ENCODE measurements around the gene ARHGAP26. TPM values are rescaled to one million over a fixed set of nuclear protein-coding genes. Genes with fewer than 3 reads are reported as not detected.

Gene ARHGAP26
- total and polyA plus RNA-seq, 7 experiments from 2014 or later: 10.5 to 123 (median 22.7) TPM

- Histone ChIP-seq H3K9me3 (ENCODE audit: control insufficient read depth in 2 of 3, low read length in 3 of 3) (no peaks in the 10 kb centered on the region), H3K36me3 (ENCODE audit: control insufficient read depth in 2 of 3, insufficient read depth in 3 of 3, low read length in 3 of 3) (peaks cover 0 to 7% (median 2%) of the 10 kb centered on the region in 3 experiments), H3K4me1 (ENCODE audit: control insufficient read depth in 2 of 2, insufficient read depth in 2 of 2, low read length in 2 of 2) (peaks cover 0 to 8% of the 10 kb centered on the region in 2 donors), H3K4me3 (ENCODE audit: low read length) (no peak overlapping the region), H3K27me3 (ENCODE audit: control insufficient read depth in 2 of 2, insufficient read depth in 2 of 2, low read length in 2 of 2) (no peaks in the 10 kb centered on the region), H3K27ac (ENCODE audit: low read depth, low read length) (no peak overlapping the region)
- ChIA-PET CTCF (interaction anchor here (0.8 to 3.8 kb wide), 8 partner anchors 10 to 236 kb away, joined by 3 to 32 read pairs (median 6); no protein-coding TSS in a partner anchor), POLR2A (no interaction called here)
- ATAC-seq (no peak), DNase-seq (no peak)
- intact Hi-C loops (cut with micrococcal nuclease): no loop called here
- Mint-ChIP-seq H3K4me3 (no peak overlapping the region), H3K36me3 (peaks cover 0 to 21% (median 0%) of the 10 kb centered on the region in 5 donors), H3K9me3 (no peaks in the 10 kb centered on the region), H3K27ac (peak overlapping the region in 1 of 9 donors; percentile 25), H3K27me3 (no peaks in the 10 kb centered on the region), H3K4me1 (peaks cover 0 to 17% (median 5%) of the 10 kb centered on the region in 7 donors)
Observed at GRCh38 chr5:142886956-142887355, 116.8 kb downstream of the ARHGAP26 start.

- Mint-ChIP-seq H3K9me3 (no peaks in the 10 kb centered on the region), H3K4me3 (no peak overlapping the region), H3K36me3 (peaks cover 0 to 17% (median 0%) of the 10 kb centered on the region in 5 donors), H3K27ac (no peak overlapping the region), H3K4me1 (peaks cover 0 to 16% (median 5%) of the 10 kb centered on the region in 7 donors), H3K27me3 (no peaks in the 10 kb centered on the region)
- H3K27me3 ChIP-seq (ENCODE audit: control insufficient read depth in 2 of 2, insufficient read depth in 2 of 2, low read length in 2 of 2): no peaks in the 10 kb centered on the region
- H3K4me1 ChIP-seq (ENCODE audit: control insufficient read depth in 2 of 2, insufficient read depth in 2 of 2, low read length in 2 of 2): peaks cover 0 to 8% of the 10 kb centered on the region in 2 donors
- H3K27ac ChIP-seq (ENCODE audit: low read depth, low read length): no peak overlapping the region
- intact Hi-C loops (cut with micrococcal nuclease): loop anchor here (1.0 to 2.0 kb wide), 6 partner anchors 22 to 277 kb away; no protein-coding TSS in a partner anchor
- no peak overlapping the region for H3K4me3 ChIP-seq (ENCODE audit: low read length)
- no peaks in the 10 kb centered on the region for H3K9me3 ChIP-seq (ENCODE audit: control insufficient read depth in 2 of 3, low read length in 3 of 3)
- no peaks in the 10 kb centered on the region for H3K36me3 ChIP-seq (ENCODE audit: control insufficient read depth in 2 of 3, insufficient read depth in 3 of 3, low read length in 3 of 3)
- ATAC-seq: peak; percentile 45
- POLR2A ChIA-PET: interaction anchor here (0.8 kb wide), 1 partner anchor 175 kb away, joined by 3 read pairs; no protein-coding TSS in a partner anchor
- CTCF ChIA-PET: interaction anchor here (0.6 to 3.8 kb wide), 13 partner anchors 10 to 1262 kb away, joined by 3 to 32 read pairs (median 5); no protein-coding TSS in a partner anchor
- peak in 4 of 9 donors; percentile 19 to 27 (median 24) for DNase-seq
Observed at GRCh38 chr5:142888469-142889085, 118.4 kb downstream of the ARHGAP26 start.

- H3K36me3 ChIP-seq (ENCODE audit: control insufficient read depth in 2 of 3, insufficient read depth in 3 of 3, low read length in 3 of 3): peaks cover 0 to 9% (median 6%) of the 10 kb centered on the region in 3 experiments
- no peak overlapping the region for H3K4me3 ChIP-seq (ENCODE audit: low read length)
- CTCF ChIA-PET: interaction anchor here (0.7 to 2.5 kb wide), 4 partner anchors 9 to 236 kb away, joined by 3 to 7 read pairs (median 5); no protein-coding TSS in a partner anchor
- Mint-ChIP-seq H3K27ac (no peak overlapping the region), H3K4me3 (no peak overlapping the region), H3K9me3 (no peaks in the 10 kb centered on the region), H3K36me3 (peaks cover 5 to 25% (median 15%) of the 10 kb centered on the region in 5 donors), H3K4me1 (peaks cover 0 to 15% (median 5%) of the 10 kb centered on the region in 7 donors), H3K27me3 (no peaks in the 10 kb centered on the region)
- no peak for DNase-seq
- POLR2A ChIA-PET: no interaction called here
- H3K9me3 ChIP-seq (ENCODE audit: control insufficient read depth in 2 of 3, low read length in 3 of 3): no peaks in the 10 kb centered on the region
- peaks cover 0 to 4% of the 10 kb centered on the region in 2 donors for H3K4me1 ChIP-seq (ENCODE audit: control insufficient read depth in 2 of 2, insufficient read depth in 2 of 2, low read length in 2 of 2)
- no peak overlapping the region for H3K27ac ChIP-seq (ENCODE audit: low read depth, low read length)
- H3K27me3 ChIP-seq (ENCODE audit: control insufficient read depth in 2 of 2, insufficient read depth in 2 of 2, low read length in 2 of 2): no peaks in the 10 kb centered on the region
- ATAC-seq: no peak
- intact Hi-C loops (cut with micrococcal nuclease): no loop called here
Observed at GRCh38 chr5:142892021-142892420, 121.8 kb downstream of the ARHGAP26 start.

- DNase-seq (no peak), ATAC-seq (no peak)
- H3K4me1 ChIP-seq (ENCODE audit: control insufficient read depth in 2 of 2, insufficient read depth in 2 of 2, low read length in 2 of 2): no peaks in the 10 kb centered on the region
- H3K4me3 Mint-ChIP-seq: no peak overlapping the region
- peaks cover 0 to 14% (median 6%) of the 10 kb centered on the region in 3 experiments for H3K36me3 ChIP-seq (ENCODE audit: control insufficient read depth in 2 of 3, insufficient read depth in 3 of 3, low read length in 3 of 3)
- H3K9me3 ChIP-seq (ENCODE audit: control insufficient read depth in 2 of 3, low read length in 3 of 3): no peaks in the 10 kb centered on the region
- H3K27me3 ChIP-seq (ENCODE audit: control insufficient read depth in 2 of 2, insufficient read depth in 2 of 2, low read length in 2 of 2): no peaks in the 10 kb centered on the region
- peaks cover 5 to 34% (median 20%) of the 10 kb centered on the region in 5 donors for H3K36me3 Mint-ChIP-seq
- H3K4me3 ChIP-seq (ENCODE audit: low read length): no peak overlapping the region
- H3K27ac ChIP-seq (ENCODE audit: low read depth, low read length): no peak overlapping the region
- H3K27ac Mint-ChIP-seq: no peak overlapping the region
- CTCF ChIA-PET: no interaction called here
- no peaks in the 10 kb centered on the region for H3K9me3 Mint-ChIP-seq
- intact Hi-C loops (cut with micrococcal nuclease): no loop called here
- H3K4me1 Mint-ChIP-seq: peaks cover 0 to 15% (median 5%) of the 10 kb centered on the region in 7 donors
- POLR2A ChIA-PET: no interaction called here
- H3K27me3 Mint-ChIP-seq: no peaks in the 10 kb centered on the region
Observed at GRCh38 chr5:142894315-142894714, 124.1 kb downstream of the ARHGAP26 start.

GRCh38 chr5:142894749-142895148 is 124.6 kb downstream of the ARHGAP26 start:
- Histone ChIP-seq H3K4me3 (ENCODE audit: low read length) (no peak overlapping the region), H3K27ac (ENCODE audit: low read depth, low read length) (no peak overlapping the region), H3K9me3 (ENCODE audit: control insufficient read depth in 2 of 3, low read length in 3 of 3) (no peaks in the 10 kb centered on the region), H3K4me1 (ENCODE audit: control insufficient read depth in 2 of 2, insufficient read depth in 2 of 2, low read length in 2 of 2) (no peaks in the 10 kb centered on the region), H3K36me3 (ENCODE audit: control insufficient read depth in 2 of 3, insufficient read depth in 3 of 3, low read length in 3 of 3) (peaks cover 0 to 17% (median 6%) of the 10 kb centered on the region in 3 experiments), H3K27me3 (ENCODE audit: control insufficient read depth in 2 of 2, insufficient read depth in 2 of 2, low read length in 2 of 2) (no peaks in the 10 kb centered on the region)
- intact Hi-C loops (cut with micrococcal nuclease): no loop called here
- ChIA-PET CTCF (no interaction called here), POLR2A (no interaction called here)
- H3K27ac Mint-ChIP-seq: no peak overlapping the region
- H3K27me3 Mint-ChIP-seq: no peaks in the 10 kb centered on the region
- H3K4me3 Mint-ChIP-seq: no peak overlapping the region
- no peak for ATAC-seq
- DNase-seq: no peak
- peaks cover 0 to 15% (median 5%) of the 10 kb centered on the region in 7 donors for H3K4me1 Mint-ChIP-seq
- peaks cover 5 to 34% (median 20%) of the 10 kb centered on the region in 5 donors for H3K36me3 Mint-ChIP-seq
- H3K9me3 Mint-ChIP-seq: no peaks in the 10 kb centered on the region

GRCh38 chr5:142896325-142897007 is 126.3 kb downstream of the ARHGAP26 start:
- Mint-ChIP-seq H3K4me1 (peaks cover 0 to 5% (median 0%) of the 10 kb centered on the region in 7 donors), H3K4me3 (no peak overlapping the region), H3K36me3 (peaks cover 7 to 46% (median 27%) of the 10 kb centered on the region in 5 donors), H3K27me3 (no peaks in the 10 kb centered on the region), H3K27ac (no peak overlapping the region), H3K9me3 (no peaks in the 10 kb centered on the region)
- Histone ChIP-seq H3K36me3 (ENCODE audit: control insufficient read depth in 2 of 3, insufficient read depth in 3 of 3, low read length in 3 of 3) (peaks cover 0 to 22% (median 6%) of the 10 kb centered on the region in 3 experiments), H3K9me3 (ENCODE audit: control insufficient read depth in 2 of 3, low read length in 3 of 3) (no peaks in the 10 kb centered on the region), H3K27me3 (ENCODE audit: control insufficient read depth in 2 of 2, insufficient read depth in 2 of 2, low read length in 2 of 2) (no peaks in the 10 kb centered on the region), H3K27ac (ENCODE audit: low read depth, low read length) (no peak overlapping the region), H3K4me3 (ENCODE audit: low read length) (no peak overlapping the region), H3K4me1 (ENCODE audit: control insufficient read depth in 2 of 2, insufficient read depth in 2 of 2, low read length in 2 of 2) (no peaks in the 10 kb centered on the region)
- no peak for DNase-seq
- ChIA-PET CTCF (interaction anchor here (1.9 kb wide), 1 partner anchor 10 kb away, joined by 7 read pairs; no protein-coding TSS in a partner anchor), POLR2A (no interaction called here)
- no peak for ATAC-seq
- intact Hi-C loops (cut with micrococcal nuclease): no loop called here

All from naive thymus-derived CD4-positive, alpha-beta T cell (primary cell).